SK-N-SH treated with all-trans-retinoic acid at 6 μM for 48 hours (cell line): ENCODE measurements around the gene ZDHHC5.

Experiments
- ATAC-seq: fragments of 200-7000 bp; cut with Tn5 transposase; 3 replicates; pipeline ENCODE4 v1.9.1; 2020; ENCODE audit warnings: mild to moderate bottlenecking, moderate library complexity
- ARNTL ChIP-seq: fragments of 450-650 bp; formaldehyde crosslinking; IDR thresholded peaks from 2 replicates; pipeline ENCODE4 v1.5.0; 2020; ENCODE audit warnings: low read depth, mild to moderate bottlenecking, moderate library complexity, borderline replicate concordance
- BACH2 ChIP-seq: fragments of 250-450 bp; sonication (Bioruptor Pico); IDR thresholded peaks from 2 replicates; pipeline ENCODE4 v1.9.0; 2021; ENCODE audit warnings: mild to moderate bottlenecking, borderline replicate concordance
- CREB5 ChIP-seq: fragments of 250-450 bp; sonication (Bioruptor Pico); IDR thresholded peaks from 2 replicates; pipeline ENCODE4 v1.5.1; 2020; ENCODE audit warnings: low read depth, mild to moderate bottlenecking, moderate library complexity
- CSDC2 ChIP-seq: fragments of 250-450 bp; sonication (Bioruptor Pico); IDR thresholded peaks from 2 replicates; pipeline ENCODE4 v1.5.0; 2020; ENCODE audit warnings: mild to moderate bottlenecking, moderate library complexity
- ESRRG ChIP-seq: fragments of 250-450 bp; sonication (Bioruptor Pico); IDR thresholded peaks from 2 replicates; pipeline ENCODE4 v1.6.1; 2021; ENCODE audit warnings: mild to moderate bottlenecking
- GLIS3 ChIP-seq: fragments of 250-450 bp; sonication (Bioruptor Pico); IDR thresholded peaks from 2 replicates; pipeline ENCODE4 v1.5.0; 2020; ENCODE audit warnings: mild to moderate bottlenecking, moderate library complexity
- ISL1 ChIP-seq: fragments of 250-450 bp; sonication (Bioruptor Pico); IDR thresholded peaks from 2 replicates; pipeline ENCODE4 v2.1.2; 2022; ENCODE audit warnings: mild to moderate bottlenecking, moderate library complexity
- OSR1 ChIP-seq: fragments of 250-450 bp; sonication (Bioruptor Pico); IDR thresholded peaks from 2 replicates; pipeline ENCODE4 v1.8.0; 2022; ENCODE audit warnings: moderate library complexity, mild to moderate bottlenecking, inconsistent platforms
- PATZ1 ChIP-seq: fragments of 250-450 bp; sonication (Bioruptor Pico); IDR thresholded peaks from 2 replicates; pipeline ENCODE4 v1.8.0; 2020; ENCODE audit warnings: mild to moderate bottlenecking, moderate library complexity, borderline replicate concordance
- POU6F1 ChIP-seq: fragments of 250-450 bp; sonication (Bioruptor Pico); IDR thresholded peaks from 2 replicates; pipeline ENCODE4 v1.8.0; 2021; ENCODE audit warnings: low read depth, mild to moderate bottlenecking, moderate library complexity, borderline replicate concordance
- RARB ChIP-seq: fragments of 250-450 bp; sonication (Bioruptor Pico); IDR thresholded peaks from 2 replicates; pipeline ENCODE4 v1.8.0; 2021; ENCODE audit warnings: mild to moderate bottlenecking, moderate library complexity
- TCF4 ChIP-seq: fragments of 250-450 bp; sonication (Bioruptor Pico); IDR thresholded peaks from 2 replicates; pipeline ENCODE4 v1.8.0; 2021; ENCODE audit warnings: mild to moderate bottlenecking, moderate library complexity, borderline replicate concordance
- TOX ChIP-seq: fragments of 250-450 bp; sonication (Bioruptor Pico); IDR thresholded peaks from 2 replicates; pipeline ENCODE4 v1.8.0; 2021; ENCODE audit warnings: mild to moderate bottlenecking, moderate library complexity, borderline replicate concordance
- TSHZ2 ChIP-seq: fragments of 250-450 bp; sonication (Bioruptor Pico); IDR thresholded peaks from 2 replicates; pipeline ENCODE4 v1.5.0; 2020; ENCODE audit warnings: mild to moderate bottlenecking, moderate library complexity
- ZC3H10 ChIP-seq: fragments of 250-450 bp; sonication (Bioruptor Pico); IDR thresholded peaks from 2 replicates; pipeline ENCODE4 v1.5.1; 2021; ENCODE audit warnings: mild to moderate bottlenecking, moderate library complexity
- ZFP3 ChIP-seq: fragments of 250-450 bp; sonication (Bioruptor Pico); IDR thresholded peaks from 2 replicates; pipeline ENCODE4 v1.5.0; 2020; ENCODE audit warnings: mild to moderate bottlenecking, moderate library complexity
- ZFP30 ChIP-seq: fragments of 450-650 bp; formaldehyde crosslinking; IDR thresholded peaks from 2 replicates; pipeline ENCODE4 v1.5.0; 2022; ENCODE audit warnings: mild to moderate bottlenecking, moderate library complexity
- ZNF565 ChIP-seq: fragments of 450-650 bp; formaldehyde crosslinking; conservative IDR thresholded peaks from 2 replicates; pipeline ENCODE4 v1.5.0; 2020; ENCODE audit warnings: low read depth, mild to moderate bottlenecking, moderate library complexity
- ZNF8 ChIP-seq: fragments of 450-650 bp; formaldehyde crosslinking; IDR thresholded peaks from 2 replicates; pipeline ENCODE4 v1.5.0; 2020; ENCODE audit warnings: mild to moderate bottlenecking, moderate library complexity

The ZDHHC5 gene

GRCh38 chr11:57728829-57729228 lies 60.9 kb downstream of the ZDHHC5 start (continued):
- TF ChIP-seq POU6F1 (CRISPR knock-in tag) (no peak), RARB (CRISPR knock-in tag) (no peak), ZNF8 (CRISPR knock-in tag) (no peak), ESRRG (CRISPR knock-in tag) (no peak)

GRCh38 chr11:57729479-57729878 lies 61.6 kb downstream of the ZDHHC5 start:
- ATAC-seq = no peak
- TF ChIP-seq ZFP3 (CRISPR knock-in tag) = no peak
- TF ChIP-seq TSHZ2 (CRISPR knock-in tag) = no peak
- TF ChIP-seq ZNF8 (CRISPR knock-in tag) = no peak
- no peak for TF ChIP-seq ISL1 (CRISPR knock-in tag)
- TF ChIP-seq, all 23 proteins: peak for 0

- no peak for ATAC-seq
- TF ChIP-seq GLIS3 (CRISPR knock-in tag) (no peak), ISL1 (CRISPR knock-in tag) (no peak), CSDC2 (CRISPR knock-in tag) (no peak), ARNTL (no peak), ESRRG (CRISPR knock-in tag) (no peak), ZNF565 (CRISPR knock-in tag) (no peak), PATZ1 (CRISPR knock-in tag) (no peak), ZFP30 (CRISPR knock-in tag) (no peak), RARB (CRISPR knock-in tag) (no peak)
Measured at GRCh38 chr11:57732661-57733060, 64.7 kb downstream of the ZDHHC5 start.

GRCh38 chr11:57735619-57736298 lies 67.8 kb downstream of the ZDHHC5 start:
- TF ChIP-seq OSR1 (CRISPR knock-in tag) (no peak), ZNF565 (CRISPR knock-in tag) (no peak), ZNF8 (CRISPR knock-in tag) (no peak), BACH2 (CRISPR knock-in tag) (no peak)
- ATAC-seq = no peak

GRCh38 chr11:57741132-57742086 lies 73.5 kb downstream of the ZDHHC5 start, which contains the start of gene SELENOH:
Gene SELENOH, plus strand, starts transcription at chr11:57741491. Its CDS starts 105 bp downstream, at chr11:57741596.
- ATAC-seq = peak; percentile 98
- peak; percentile 33 for TF ChIP-seq ZC3H10 (CRISPR knock-in tag)
- TF ChIP-seq BACH2 (CRISPR knock-in tag) = no peak
- TF ChIP-seq TCF4 (CRISPR knock-in tag) = no peak
- no peak for TF ChIP-seq TOX (CRISPR knock-in tag)
- TF ChIP-seq GLIS3 (CRISPR knock-in tag) = peak; percentile 37; the same call in 1 of the 2 replicates
- TF ChIP-seq CREB5 (CRISPR knock-in tag) = peak; percentile 70; the same call in 1 of the 2 replicates
- TF ChIP-seq PATZ1 (CRISPR knock-in tag) = peak; percentile 61; the same call in 1 of the 2 replicates
- peak; percentile 37; the same call in 1 of the 2 replicates for TF ChIP-seq ZNF8 (CRISPR knock-in tag)
- TF ChIP-seq TSHZ2 (CRISPR knock-in tag) = no peak
